Measurements from ENCODE around the gene BPTF. TPM values are rescaled to one million over a fixed set of nuclear protein-coding genes. Genes with fewer than 3 reads are reported as not detected.

The BPTF gene
- total and polyA plus RNA-seq, 2 of the 8 experiments (the other 6 are each of a cell fraction or from before 2014, with no cell fraction given), result 107 to 228 TPM

- Histone ChIP-seq H3K56ac (replicated peaks; ENCODE audit: insufficient read length, low read depth, low read length) (no peak overlapping the region), H2AFZ (ENCODE audit: low read length) (0 out of 2 replicates have a peak overlapping the region, but pooled peaks have one; percentile 57), H3K4ac (replicated peaks; ENCODE audit: insufficient read length, low read depth, low read length) (no peak overlapping the region), H4K8ac (ENCODE audit: extremely low read depth, insufficient read depth, low read length) (no peak overlapping the region), H3K9ac (replicated peaks in 1 of 4; ENCODE audit: extremely low read depth in 1 of 4, low read depth in 3 of 4, low read length in 3 of 4) (peak overlapping the region in 1 of 4 experiments; percentile 24; a peak in 1 of 7 replicates), H3K4me3 (ENCODE audit: extremely low read depth in 1 of 4, insufficient read depth in 2 of 4, low read depth in 3 of 4, low read length in 4 of 4) (no peak overlapping the region), H3K18ac (ENCODE audit: extremely low read depth, low read length) (peak overlapping the region; percentile 24; the same call in 1 of the 2 replicates), H3K4me2 (ENCODE audit: insufficient read depth in 1 of 2, low read depth in 2 of 2, low read length in 2 of 2) (no peak overlapping the region), H2AK5ac (ENCODE audit: low read depth, low read length) (no peak overlapping the region), H3K27me3 (replicated peaks in 1 of 4; ENCODE audit: control insufficient read depth in 3 of 4, extremely low read depth in 1 of 4, insufficient read depth in 3 of 4, low read length in 3 of 4) (no peaks in the 10 kb centered on the region), H2BK120ac (replicated peaks; ENCODE audit: low read depth, low read length) (no peak overlapping the region), H3K27ac (ENCODE audit: low read depth, low read length) (no peak overlapping the region), H3K79me1 (ENCODE audit: low read depth, low read length) (no peaks in the 10 kb centered on the region), H2BK5ac (ENCODE audit: low read depth, low read length) (no peak overlapping the region), H3K23ac (ENCODE audit: insufficient read length) (no peak overlapping the region), H4K5ac (ENCODE audit: insufficient read length, low read depth, low read length) (no peak overlapping the region), H4K91ac (replicated peaks; ENCODE audit: insufficient read length, low read length) (no peak overlapping the region), H2BK20ac (ENCODE audit: low read length) (no peak overlapping the region; the same call in 1 of the 2 replicates), H3K36me3 (ENCODE audit: control insufficient read depth in 2 of 4, insufficient read depth in 4 of 4, low read length in 3 of 4) (no peaks in the 10 kb centered on the region), H3K9me3 (ENCODE audit: insufficient read depth in 2 of 2, low read depth in 1 of 2, low read length in 1 of 2) (no peaks in the 10 kb centered on the region), H3K14ac (ENCODE audit: insufficient read length) (no peak overlapping the region), H3K4me1 (replicated peaks in 1 of 4; ENCODE audit: control insufficient read depth in 3 of 4, insufficient read depth in 4 of 4, low read length in 3 of 4) (peaks cover 0 to 3% (median 0%) of the 10 kb centered on the region in 4 experiments; a peak in 2 of 7 replicates), H3K23me2 (ENCODE audit: low read depth, low read length) (no peaks in the 10 kb centered on the region), H4K20me1 (replicated peaks in 1 of 2; ENCODE audit: control insufficient read depth in 1 of 2, insufficient read depth in 2 of 2, low read length in 2 of 2) (no peaks in the 10 kb centered on the region), H2BK12ac (ENCODE audit: low read depth, low read length) (peak overlapping the region; percentile 40; the same call in 1 of the 2 replicates), H2BK15ac (ENCODE audit: low read length) (peak overlapping the region; percentile 65), H3K79me2 (ENCODE audit: control insufficient read depth in 1 of 2, insufficient read depth in 2 of 2, low read length in 2 of 2) (no peaks in the 10 kb centered on the region)
- FAIRE-seq (no peak), DNase-seq (ENCODE audit: low read depth in 1 of 2, low spot score in 2 of 2) (peak in 1 of 2 experiments; percentile 61)
- ChIA-PET CTCF (ENCODE audit: partially characterized antibody) (interaction anchor here (0.6 to 7.6 kb wide), 12 partner anchors 12 to 161 kb away, joined by 3 to 88 read pairs (median 4); partner anchors contain the start of gene BPTF), POLR2A (ENCODE audit: partially characterized antibody) (interaction anchor here (2.2 kb wide), 1 partner anchor 23 kb away, joined by 8 read pairs; the partner anchor contains the start of gene BPTF)
- TF ChIP-seq RAD21 (IDR thresholded peaks at IDR 0.05 in 1 of 2, conservative IDR thresholded peaks at IDR 0.05 in 1 of 2; ENCODE audit: low read depth in 2 of 2, low read length in 2 of 2) (peak in 1 of 2 experiments; percentile 33; a peak in 1 of 4 replicates), CTCF (IDR thresholded peaks at IDR 0.05; ENCODE audit: control extremely low read depth in 1 of 3, insufficient read depth in 1 of 3, low read depth in 1 of 3, low read length in 3 of 3) (peak; percentile 53 to 77 (median 72)), ASH2L (IDR thresholded peaks at IDR 0.05; ENCODE audit: low read length) (no peak)
- 87% methylated on average over 8 of the region's 11 CpGs; no CpG with 5 or more reads in 1 of the 2 experiments for WGBS, 2 experiments (ENCODE audit: extremely low coverage in 1 of 2, insufficient coverage in 1 of 2, insufficient read length in 1 of 2, insufficient replicate concordance in 2 of 2, low coverage in 1 of 2, low lambda C conversion rate in 2 of 2, missing lambda C conversion rate in 1 of 2)
Measured at GRCh38 chr17:67801626-67802175, 23.6 kb upstream of the BPTF start.
